OCI-LY1 (cell line): ENCODE results near the gene SERPINA5.

Experiments
- H2AFZ ChIP-seq: fragments of 200-600 bp; sonication (generic), shearing (Covaris generic); 2 replicates; pipeline ENCODE4 v1.6.0; 2014; ENCODE audit warnings: antibody characterized with exemption, mild to moderate bottlenecking, low read length
- H3F3A ChIP-seq: fragments of 200-600 bp; sonication (generic), shearing (Covaris generic); 2 replicates; pipeline ENCODE4 v1.6.0; 2014; ENCODE audit warnings: mild to moderate bottlenecking, antibody characterized with exemption, low read length, moderate library complexity; ENCODE audit not compliant: insufficient read depth
- H3K27ac ChIP-seq: fragments of 200-600 bp; sonication (generic); 2 replicates; pipeline ENCODE4 v1.5.1; 2014; ENCODE audit warnings: low read length, mixed run types, mild to moderate bottlenecking, low read depth; ENCODE audit not compliant: poor library complexity, severe bottlenecking
- H3K27me3 ChIP-seq: fragments of 200-600 bp; sonication (generic); 2 replicates; pipeline ENCODE4 v1.6.0; 2014; ENCODE audit warnings: antibody characterized with exemption, mild to moderate bottlenecking, low read length, moderate library complexity; ENCODE audit not compliant: insufficient read depth
- H3K36me3 ChIP-seq: fragments of 200-600 bp; sonication (generic); 2 replicates; pipeline ENCODE4 v1.6.1; 2014; ENCODE audit warnings: mild to moderate bottlenecking, antibody characterized with exemption, low read length, moderate library complexity, mixed read lengths; ENCODE audit not compliant: insufficient read depth
- H3K4me1 ChIP-seq: fragments of 200-600 bp; sonication (generic); 2 replicates; pipeline ENCODE4 v1.5.1; 2014; ENCODE audit warnings: mild to moderate bottlenecking, low read length, moderate library complexity; ENCODE audit not compliant: insufficient read depth, severe bottlenecking
- H3K4me2 ChIP-seq: fragments of 200-600 bp; sonication (generic), shearing (Covaris generic); 2 replicates; pipeline ENCODE4 v1.6.1; 2014; ENCODE audit warnings: low read length
- H3K4me3 ChIP-seq: fragments of 200-600 bp; sonication (generic); 2 replicates; pipeline ENCODE4 v1.5.1; 2014; ENCODE audit warnings: low read length, low read depth, mild to moderate bottlenecking, mixed read lengths; ENCODE audit not compliant: poor library complexity, severe bottlenecking
- H3K79me2 ChIP-seq: fragments of 200-600 bp; shearing (Covaris generic); 2 replicates; pipeline ENCODE4 v1.6.1; 2016; ENCODE audit warnings: mixed run types, low read length, mixed read lengths; ENCODE audit not compliant: insufficient read depth
- H3K9ac ChIP-seq: fragments of 200-600 bp; sonication (generic), shearing (Covaris generic); 2 replicates; pipeline ENCODE4 v1.6.1; 2014; ENCODE audit warnings: mild to moderate bottlenecking, low read length, mixed read lengths
- H3K9me2 ChIP-seq: fragments of 200-600 bp; sonication (generic), shearing (Covaris generic); 2 replicates; pipeline ENCODE4 v1.6.1; 2014; ENCODE audit warnings: low read depth, mild to moderate bottlenecking, low read length, mixed read lengths
- H3K9me3 ChIP-seq: fragments of 200-600 bp; shearing (Covaris generic); 2 replicates; pipeline ENCODE4 v1.6.1; 2014; ENCODE audit warnings: low read length, mixed read lengths
- H4K20me1 ChIP-seq: fragments of 200-600 bp; sonication (generic), shearing (Covaris generic); 2 replicates; pipeline ENCODE4 v1.6.0; 2016; ENCODE audit warnings: mild to moderate bottlenecking, low read length; ENCODE audit not compliant: insufficient read depth
- EZH2 ChIP-seq: fragments of 200-600 bp; sonication (generic), shearing (Covaris generic); IDR thresholded peaks from 2 replicates; pipeline ENCODE4 v1.8.0; 2017; ENCODE audit warnings: borderline replicate concordance, mixed run types, mild to moderate bottlenecking, antibody characterized with exemption, low read length, moderate library complexity, mixed read lengths
- TF ChIP-seq, protein P1 (sequence below): fragments of 200-600 bp; sonication (generic), shearing (Covaris generic); IDR thresholded peaks from 2 replicates; pipeline ENCODE4 v1.5.1; 2017; ENCODE audit warnings: mild to moderate bottlenecking, antibody characterized with exemption, low read length, moderate library complexity, mixed read lengths

SERPINA5 gene

DNA sequence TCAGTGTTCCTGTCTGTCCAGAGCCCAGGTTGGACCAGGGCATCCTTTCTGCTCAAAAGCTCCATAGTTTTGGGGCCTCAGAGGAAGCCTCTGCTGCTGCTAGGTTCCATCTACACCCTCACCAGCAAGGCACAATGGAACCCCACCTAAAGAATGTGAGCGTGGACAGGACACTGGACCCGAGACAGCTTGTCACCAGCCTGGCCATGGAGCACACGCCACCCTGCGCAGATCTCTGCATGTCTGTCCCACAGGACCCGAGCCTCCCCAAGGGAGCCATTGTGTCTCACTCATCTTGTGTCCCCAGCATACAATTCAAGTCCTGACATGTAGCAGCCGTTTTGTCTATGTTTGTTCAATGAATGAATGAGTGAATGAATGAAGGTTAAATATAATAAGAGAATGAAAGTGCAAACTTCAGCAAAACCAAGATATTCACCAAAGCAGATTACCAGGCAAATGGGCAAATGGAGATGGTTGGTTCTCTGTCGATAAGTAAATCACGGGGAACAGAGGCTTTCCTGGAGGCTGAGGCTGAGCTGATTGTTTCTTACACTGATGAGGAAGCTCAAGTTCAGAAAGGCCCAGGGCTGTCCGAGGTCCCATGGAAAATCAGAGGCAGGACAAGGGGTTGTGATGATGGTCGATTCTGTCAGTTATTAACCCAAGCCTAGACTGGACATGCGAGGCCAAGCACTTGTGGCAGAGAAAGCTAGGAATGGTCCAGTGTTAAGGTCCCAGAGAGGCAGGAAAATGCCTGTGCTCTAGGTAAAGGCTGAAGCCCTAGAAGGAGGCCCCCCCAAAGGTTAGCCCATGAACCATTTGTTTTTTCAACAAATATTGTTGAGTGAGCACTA, 58.0 kb downstream of the SERPINA5 start:
- H3K4me3 ChIP-seq: no peak overlapping the region
- no peaks in the 10 kb centered on the region for H3K4me1 ChIP-seq
- no peak for TF ChIP-seq EZH2
- TF ChIP-seq, protein P1, sequence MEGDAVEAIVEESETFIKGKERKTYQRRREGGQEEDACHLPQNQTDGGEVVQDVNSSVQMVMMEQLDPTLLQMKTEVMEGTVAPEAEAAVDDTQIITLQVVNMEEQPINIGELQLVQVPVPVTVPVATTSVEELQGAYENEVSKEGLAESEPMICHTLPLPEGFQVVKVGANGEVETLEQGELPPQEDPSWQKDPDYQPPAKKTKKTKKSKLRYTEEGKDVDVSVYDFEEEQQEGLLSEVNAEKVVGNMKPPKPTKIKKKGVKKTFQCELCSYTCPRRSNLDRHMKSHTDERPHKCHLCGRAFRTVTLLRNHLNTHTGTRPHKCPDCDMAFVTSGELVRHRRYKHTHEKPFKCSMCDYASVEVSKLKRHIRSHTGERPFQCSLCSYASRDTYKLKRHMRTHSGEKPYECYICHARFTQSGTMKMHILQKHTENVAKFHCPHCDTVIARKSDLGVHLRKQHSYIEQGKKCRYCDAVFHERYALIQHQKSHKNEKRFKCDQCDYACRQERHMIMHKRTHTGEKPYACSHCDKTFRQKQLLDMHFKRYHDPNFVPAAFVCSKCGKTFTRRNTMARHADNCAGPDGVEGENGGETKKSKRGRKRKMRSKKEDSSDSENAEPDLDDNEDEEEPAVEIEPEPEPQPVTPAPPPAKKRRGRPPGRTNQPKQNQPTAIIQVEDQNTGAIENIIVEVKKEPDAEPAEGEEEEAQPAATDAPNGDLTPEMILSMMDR: no peak
- no peaks in the 10 kb centered on the region for H3K9me2 ChIP-seq
- no peaks in the 10 kb centered on the region for H3K79me2 ChIP-seq
- no peaks in the 10 kb centered on the region for H3K36me3 ChIP-seq
- H3K9ac ChIP-seq: no peak overlapping the region
- H3K27ac ChIP-seq: no peak overlapping the region
- no peak overlapping the region for H2AFZ ChIP-seq
- H3K4me2 ChIP-seq: no peak overlapping the region
- no peaks in the 10 kb centered on the region for H3K27me3 ChIP-seq
- H3K9me3 ChIP-seq: no peaks in the 10 kb centered on the region
- H3F3A ChIP-seq: no peaks in the 10 kb centered on the region
- no peaks in the 10 kb centered on the region for H4K20me1 ChIP-seq

DNA sequence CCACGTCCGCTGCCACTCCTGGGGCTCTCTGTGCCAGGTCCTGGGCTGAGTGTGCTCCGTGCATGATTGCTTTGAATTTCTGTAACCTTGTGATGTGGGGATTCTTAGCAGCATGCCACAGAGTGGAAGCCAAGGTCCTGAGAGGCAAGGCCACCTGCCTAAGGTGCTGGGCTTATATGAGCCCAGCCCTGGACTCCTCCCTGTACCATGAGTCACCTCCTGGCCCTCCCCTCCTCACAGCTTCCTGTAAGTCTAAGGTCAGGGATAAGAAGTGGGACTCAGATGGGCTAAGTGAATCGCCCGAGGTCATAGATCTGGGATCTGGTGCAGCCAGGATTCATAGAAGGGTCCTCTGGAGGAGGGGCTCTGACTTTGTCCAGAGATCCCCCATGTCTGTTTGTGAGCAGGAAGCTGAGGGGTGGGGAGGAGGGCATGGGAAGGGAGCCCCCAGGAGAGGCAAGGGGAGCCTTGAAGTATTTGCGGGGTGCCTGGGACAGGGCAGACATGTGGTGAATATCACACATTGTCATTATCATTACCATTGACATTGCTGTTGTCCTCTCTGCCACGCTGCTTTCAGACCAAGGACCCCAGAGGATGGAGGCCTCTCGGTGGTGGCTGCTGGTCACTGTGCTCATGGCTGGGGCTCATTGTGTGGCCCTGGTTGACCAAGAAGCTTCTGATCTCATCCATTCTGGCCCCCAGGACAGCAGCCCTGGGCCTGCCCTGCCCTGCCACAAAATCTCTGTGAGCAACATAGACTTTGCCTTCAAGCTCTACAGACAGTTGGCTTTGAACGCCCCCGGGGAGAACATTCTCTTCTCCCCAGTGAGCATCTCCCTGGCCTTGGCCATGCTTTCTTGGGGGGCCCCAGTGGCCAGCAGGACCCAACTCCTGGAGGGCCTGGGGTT, 59.8 kb downstream of the SERPINA5 start:
- no peaks in the 10 kb centered on the region for H4K20me1 ChIP-seq
- no peaks in the 10 kb centered on the region for H3K79me2 ChIP-seq
- no peak for TF ChIP-seq EZH2
- TF ChIP-seq, protein P1: no peak
- H3K27ac ChIP-seq: no peak overlapping the region
- no peaks in the 10 kb centered on the region for H3K9me2 ChIP-seq
- no peaks in the 10 kb centered on the region for H3F3A ChIP-seq
- no peak overlapping the region for H3K4me2 ChIP-seq
- H3K36me3 ChIP-seq: no peaks in the 10 kb centered on the region
- H2AFZ ChIP-seq: no peak overlapping the region
- H3K9me3 ChIP-seq: no peaks in the 10 kb centered on the region
- H3K4me1 ChIP-seq: no peaks in the 10 kb centered on the region
- H3K9ac ChIP-seq: no peak overlapping the region
- H3K4me3 ChIP-seq: no peak overlapping the region
- H3K27me3 ChIP-seq: no peaks in the 10 kb centered on the region

DNA sequence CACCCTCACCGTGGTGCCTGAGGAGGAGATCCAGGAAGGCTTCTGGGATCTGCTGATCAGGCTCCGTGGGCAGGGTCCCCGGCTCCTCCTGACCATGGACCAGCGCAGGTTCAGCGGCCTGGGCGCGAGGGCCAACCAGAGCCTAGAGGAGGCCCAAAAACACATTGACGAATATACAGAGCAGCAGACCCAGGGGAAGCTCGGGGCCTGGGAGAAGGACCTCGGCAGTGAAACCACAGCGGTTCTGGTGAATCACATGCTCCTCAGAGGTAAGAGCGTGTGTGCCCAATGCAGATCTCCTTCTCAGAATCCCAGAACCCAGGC, 60.4 kb downstream of the SERPINA5 start:
- no peaks in the 10 kb centered on the region for H3K27me3 ChIP-seq
- no peak overlapping the region for H3K4me2 ChIP-seq
- H3K9ac ChIP-seq: no peak overlapping the region
- no peaks in the 10 kb centered on the region for H3K4me1 ChIP-seq
- no peak overlapping the region for H3K4me3 ChIP-seq
- no peak overlapping the region for H2AFZ ChIP-seq
- no peaks in the 10 kb centered on the region for H3F3A ChIP-seq
- no peaks in the 10 kb centered on the region for H3K79me2 ChIP-seq
- no peak for TF ChIP-seq EZH2
- TF ChIP-seq, protein P1: no peak
- H4K20me1 ChIP-seq: no peaks in the 10 kb centered on the region
- H3K9me3 ChIP-seq: no peaks in the 10 kb centered on the region
- no peak overlapping the region for H3K27ac ChIP-seq
- no peaks in the 10 kb centered on the region for H3K9me2 ChIP-seq
- H3K36me3 ChIP-seq: no peaks in the 10 kb centered on the region
